ENCODE measurements around the gene CCNI.

CCNI gene

GRCh38 chr4:77075869-77076799 is at the start of gene CCNI:
CCNI (minus strand) TSS chr4:77075989; CDS start chr4:77066362, 9,627 bp downstream.
- DNase-seq = peak; percentile 98
- TF ChIP-seq GATA1 (IDR thresholded peaks at IDR 0.05; ENCODE audit: low read depth, low read length) (no peak), POLR2A (IDR thresholded peaks at IDR 0.05; ENCODE audit: low read length) (peak; percentile 96)

GRCh38 chr4:77124576-77124975 is 48.8 kb upstream of the CCNI start:
- no peak for DNase-seq
- no peak for TF ChIP-seq GATA1 (IDR thresholded peaks at IDR 0.05; ENCODE audit: low read depth, low read length)
- TF ChIP-seq POLR2A (IDR thresholded peaks at IDR 0.05; ENCODE audit: low read length) = no peak

- TF ChIP-seq GATA1 (IDR thresholded peaks at IDR 0.05; ENCODE audit: low read depth, low read length) (no peak), POLR2A (IDR thresholded peaks at IDR 0.05; ENCODE audit: low read length) (no peak)
- no peak for DNase-seq
Measured at GRCh38 chr4:77123411-77123810, 47.6 kb upstream of the CCNI start.

- TF ChIP-seq GATA1 (IDR thresholded peaks at IDR 0.05; ENCODE audit: low read depth, low read length) (no peak), POLR2A (IDR thresholded peaks at IDR 0.05; ENCODE audit: low read length) (no peak)
Measured at GRCh38 chr4:77122656-77123055, 46.9 kb upstream of the CCNI start.

GRCh38 chr4:77121736-77122240 is 46.0 kb upstream of the CCNI start:
- no peak for TF ChIP-seq POLR2A (IDR thresholded peaks at IDR 0.05; ENCODE audit: low read length)
- no peak for TF ChIP-seq GATA1 (IDR thresholded peaks at IDR 0.05; ENCODE audit: low read depth, low read length)

More at GRCh38 chr4:77122656-77123055, 46.9 kb upstream of the CCNI start:
- DNase-seq = no peak

GRCh38 chr4:77120886-77121508 is 45.2 kb upstream of the CCNI start:
- no peak for DNase-seq
- TF ChIP-seq GATA1 (IDR thresholded peaks at IDR 0.05; ENCODE audit: low read depth, low read length) = no peak
- TF ChIP-seq POLR2A (IDR thresholded peaks at IDR 0.05; ENCODE audit: low read length) = no peak

More at GRCh38 chr4:77121736-77122240, 46.0 kb upstream of the CCNI start:
- DNase-seq = no peak

- DNase-seq = peak in 1 of 2 experiments; percentile 8
- TF ChIP-seq GATA1 (IDR thresholded peaks at IDR 0.05; ENCODE audit: low read depth, low read length) (no peak), POLR2A (IDR thresholded peaks at IDR 0.05; ENCODE audit: low read length) (no peak)
Measured at GRCh38 chr4:77117721-77118120, 41.9 kb upstream of the CCNI start.

GRCh38 chr4:77113069-77113468 is 37.3 kb upstream of the CCNI start:
- TF ChIP-seq POLR2A (IDR thresholded peaks at IDR 0.05; ENCODE audit: low read length) (no peak), GATA1 (IDR thresholded peaks at IDR 0.05; ENCODE audit: low read depth, low read length) (no peak)
- no peak for DNase-seq

GRCh38 chr4:77110730-77111129 is 34.9 kb upstream of the CCNI start:
- DNase-seq = no peak
- TF ChIP-seq GATA1 (IDR thresholded peaks at IDR 0.05; ENCODE audit: low read depth, low read length) (no peak), POLR2A (IDR thresholded peaks at IDR 0.05; ENCODE audit: low read length) (no peak)

GRCh38 chr4:77104791-77105540 is 29.2 kb upstream of the CCNI start:
- TF ChIP-seq GATA1 (IDR thresholded peaks at IDR 0.05; ENCODE audit: low read depth, low read length) (no peak), POLR2A (IDR thresholded peaks at IDR 0.05; ENCODE audit: low read length) (no peak)
- no peak for DNase-seq

- TF ChIP-seq POLR2A (IDR thresholded peaks at IDR 0.05; ENCODE audit: low read length) = no peak
- TF ChIP-seq GATA1 (IDR thresholded peaks at IDR 0.05; ENCODE audit: low read depth, low read length) = no peak
- DNase-seq = no peak
Measured at GRCh38 chr4:77104388-77104787, 28.6 kb upstream of the CCNI start.

- TF ChIP-seq POLR2A (IDR thresholded peaks at IDR 0.05; ENCODE audit: low read length) (no peak), GATA1 (IDR thresholded peaks at IDR 0.05; ENCODE audit: low read depth, low read length) (no peak)
- no peak for DNase-seq
Measured at GRCh38 chr4:77100234-77100633, 24.4 kb upstream of the CCNI start.

GRCh38 chr4:77097611-77098010 is 21.8 kb upstream of the CCNI start:
- no peak for TF ChIP-seq POLR2A (IDR thresholded peaks at IDR 0.05; ENCODE audit: low read length)
- TF ChIP-seq GATA1 (IDR thresholded peaks at IDR 0.05; ENCODE audit: low read depth, low read length) = no peak
- no peak for DNase-seq

Data from erythroblast (primary cell).